Smooth muscle cell (in vitro differentiated cells): ENCODE results near the gene GNAS. TPM values are rescaled to one million over a fixed set of nuclear protein-coding genes. Genes with fewer than 3 reads are reported as not detected.

Source experiments
- DNase-seq: peaks from one replicate; lab custom pipeline; 2025; ENCODE audit not compliant: unreplicated experiment; lab: John Stamatoyannopoulos, UW
- H2AFZ ChIP-seq: fragments of 200-600 bp; sonication (generic); 2 replicates; pipeline ENCODE4 v1.6.0; 2016; ENCODE audit warnings: antibody characterized with exemption, low read depth, mild to moderate bottlenecking
- H3F3A ChIP-seq: fragments of 200-600 bp; sonication (generic); 2 replicates; pipeline ENCODE4 v1.6.0; 2017; ENCODE audit warnings: antibody characterized with exemption, low read depth
- H3K27ac ChIP-seq: fragments of 200-600 bp; sonication (generic); 2 replicates; pipeline ENCODE4 v1.5.1; 2016; ENCODE audit warnings: low read depth, mild to moderate bottlenecking
- H3K27me3 ChIP-seq: fragments of 200-600 bp; sonication (generic); 2 replicates; pipeline ENCODE4 v1.6.1; 2016; ENCODE audit warnings: low read depth, mild to moderate bottlenecking
- H3K36me3 ChIP-seq: fragments of 200-600 bp; sonication (generic); 2 replicates; pipeline ENCODE4 v1.5.1; 2016; ENCODE audit warnings: low read depth
- H3K4me1 ChIP-seq: fragments of 200-600 bp; sonication (generic); 2 replicates; pipeline ENCODE4 v1.5.1; 2016; ENCODE audit warnings: low read depth
- H3K4me2 ChIP-seq: fragments of 200-600 bp; sonication (generic); 2 replicates; pipeline ENCODE4 v1.6.0; 2016; ENCODE audit warnings: mild to moderate bottlenecking
- H3K4me3 ChIP-seq: fragments of 200-600 bp; sonication (generic); 2 replicates; pipeline ENCODE4 v1.5.1; 2016; ENCODE audit warnings: mild to moderate bottlenecking
- H3K79me2 ChIP-seq: fragments of 200-600 bp; sonication (generic); 2 replicates; pipeline ENCODE4 v1.6.0; 2016; ENCODE audit warnings: low read depth, mild to moderate bottlenecking
- H3K9ac ChIP-seq: fragments of 200-600 bp; sonication (generic); 2 replicates; pipeline ENCODE4 v1.6.0; 2016; ENCODE audit warnings: low read depth
- H3K9me3 ChIP-seq: fragments of 200-600 bp; sonication (generic); replicated peaks from 2 replicates; pipeline ENCODE4 v1.5.1; 2016; ENCODE audit warnings: low read depth
- H4K20me1 ChIP-seq: fragments of 200-600 bp; sonication (generic); 2 replicates; pipeline ENCODE4 v1.6.0; 2016; ENCODE audit warnings: low read depth
- CTCF ChIP-seq: fragments of 200-600 bp; sonication (generic); IDR thresholded peaks from 2 replicates; pipeline ENCODE4 v1.5.1; 2017; ENCODE audit warnings: borderline replicate concordance, mild to moderate bottlenecking, antibody characterized with exemption; ENCODE audit not compliant: insufficient read depth, poor library complexity, severe bottlenecking
- WGBS: methylation state at CpG from one replicate; pipeline ENCODE4 v1.1.7; 2016; ENCODE audit warnings: low lambda C conversion rate; 5-methylcytosine and 5-hydroxymethylcytosine counted together
- polyA plus RNA-seq: library from polyadenylated mRNA; unstranded; fragments of >200 nt; fragmentation: Nextera tagmentation; extraction: Ambion mirVana; gene quantifications from 2 replicates; pipeline ENCODE4 v1.2.1, GENCODE V29; 2016
- total RNA-seq: library from RNA; depleted of rRNA; stranded (reverse); fragments of >200 nt; gene quantifications from 2 replicates; pipeline ENCODE4 v1.2.3, GENCODE V29; 2014

Gene GNAS
- total and polyA plus RNA-seq, 2 experiments from 2014 or later: 1,240 to 1,914 TPM

DNA sequence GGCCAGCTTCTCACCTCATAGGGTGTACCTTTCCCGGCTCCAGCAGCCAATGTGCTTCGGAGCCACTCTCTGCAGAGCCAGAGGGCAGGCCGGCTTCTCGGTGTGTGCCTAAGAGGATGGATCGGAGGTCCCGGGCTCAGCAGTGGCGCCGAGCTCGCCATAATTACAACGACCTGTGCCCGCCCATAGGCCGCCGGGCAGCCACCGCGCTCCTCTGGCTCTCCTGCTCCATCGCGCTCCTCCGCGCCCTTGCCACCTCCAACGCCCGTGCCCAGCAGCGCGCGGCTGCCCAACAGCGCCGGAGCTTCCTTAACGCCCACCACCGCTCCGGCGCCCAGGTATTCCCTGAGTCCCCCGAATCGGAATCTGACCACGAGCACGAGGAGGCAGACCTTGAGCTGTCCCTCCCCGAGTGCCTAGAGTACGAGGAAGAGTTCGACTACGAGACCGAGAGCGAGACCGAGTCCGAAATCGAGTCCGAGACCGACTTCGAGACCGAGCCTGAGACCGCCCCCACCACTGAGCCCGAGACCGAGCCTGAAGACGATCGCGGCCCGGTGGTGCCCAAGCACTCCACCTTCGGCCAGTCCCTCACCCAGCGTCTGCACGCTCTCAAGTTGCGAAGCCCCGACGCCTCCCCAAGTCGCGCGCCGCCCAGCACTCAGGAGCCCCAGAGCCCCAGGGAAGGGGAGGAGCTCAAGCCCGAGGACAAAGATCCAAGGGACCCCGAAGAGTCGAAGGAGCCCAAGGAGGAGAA, 12.3 kb upstream of the GNAS start:
- Histone ChIP-seq H3K79me2 (no peaks in the 10 kb centered on the region), H3K9me3 (no peaks in the 10 kb centered on the region), H2AFZ (no peak overlapping the region), H3K27ac (no peak overlapping the region), H3K4me1 (no peaks in the 10 kb centered on the region), H3K27me3 (peaks cover 70% of the 10 kb centered on the region), H3K4me2 (peak overlapping the region; percentile 79), H3K36me3 (no peaks in the 10 kb centered on the region), H3K4me3 (peak overlapping the region; percentile 33), H3K9ac (no peak overlapping the region), H3F3A (no peaks in the 10 kb centered on the region), H4K20me1 (peaks cover 35% of the 10 kb centered on the region)
- TF ChIP-seq CTCF: no peak
- DNase-seq: no peak
- WGBS: 37% methylated on average over 67 of the region's 67 CpGs

- Histone ChIP-seq H3K4me2 (no peak overlapping the region), H3K9me3 (no peaks in the 10 kb centered on the region), H3K36me3 (no peaks in the 10 kb centered on the region)
These were observed 11.5 kb upstream of the GNAS start for GRCh38 chr20:58840816-58841538.

DNA sequence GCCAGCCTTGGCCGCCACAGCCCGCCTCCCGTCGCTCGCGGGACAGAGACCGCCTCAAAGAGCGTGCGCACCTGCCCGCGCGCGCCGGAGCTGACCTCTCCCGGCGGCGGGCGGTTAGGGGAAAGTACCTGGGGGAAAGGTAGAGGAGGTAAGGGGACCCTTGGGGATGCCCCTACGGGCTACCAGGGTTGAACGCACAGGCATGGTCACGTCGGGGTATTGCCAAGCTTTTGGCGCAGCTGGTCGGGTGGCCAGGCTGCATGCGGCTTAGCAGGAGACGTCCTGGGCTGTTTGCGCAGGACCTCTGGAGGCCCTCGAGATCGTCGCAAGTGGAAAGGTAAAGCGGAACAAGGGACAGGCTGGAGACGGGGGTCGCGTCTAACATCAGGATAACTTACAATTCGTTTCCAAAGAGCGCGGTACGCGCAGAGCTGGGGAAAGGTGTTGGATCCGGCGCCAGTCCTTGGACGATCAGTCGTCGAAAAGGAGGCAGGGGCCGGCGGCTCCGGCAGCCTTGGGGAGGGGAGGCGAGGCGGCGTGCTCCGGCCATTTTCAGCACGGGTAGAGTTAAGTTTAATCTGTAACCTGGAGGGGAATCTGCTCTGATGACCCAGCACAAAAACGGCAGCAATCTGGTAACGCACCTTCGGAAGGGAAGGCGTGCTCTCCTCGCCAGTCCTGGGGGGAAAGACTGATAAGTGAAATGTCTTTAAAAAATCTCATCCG, 10.8 kb upstream of the GNAS start:
- Histone ChIP-seq H3K36me3 (no peaks in the 10 kb centered on the region), H3K27me3 (peaks cover 82% of the 10 kb centered on the region), H3K9ac (no peak overlapping the region), H4K20me1 (peaks cover 30% of the 10 kb centered on the region), H3K4me1 (no peaks in the 10 kb centered on the region), H3K4me2 (no peak overlapping the region), H3K4me3 (no peak overlapping the region), H3K9me3 (no peaks in the 10 kb centered on the region), H3K79me2 (no peaks in the 10 kb centered on the region), H2AFZ (no peak overlapping the region), H3K27ac (no peak overlapping the region), H3F3A (no peaks in the 10 kb centered on the region)
- no peak for TF ChIP-seq CTCF
- 52% methylated on average over 58 of the region's 58 CpGs for WGBS
- DNase-seq: no peak

More at GRCh38 chr20:58840816-58841538, 11.5 kb upstream of the GNAS start:
- Histone ChIP-seq H3K79me2 (no peaks in the 10 kb centered on the region), H3K9ac (no peak overlapping the region), H3K4me3 (no peak overlapping the region), H3K27me3 (peaks cover 76% of the 10 kb centered on the region), H3F3A (no peaks in the 10 kb centered on the region), H2AFZ (no peak overlapping the region), H3K4me1 (no peaks in the 10 kb centered on the region), H3K27ac (no peak overlapping the region), H4K20me1 (peaks cover 31% of the 10 kb centered on the region)
- no peak for TF ChIP-seq CTCF
- no peak for DNase-seq
- 39% methylated on average over 49 of the region's 51 CpGs for WGBS
